Subcutaneous adipose tissue (tissue), 4 donors: ENCODE data around the gene ZBTB7C. TPM values are rescaled to one million over a fixed set of nuclear protein-coding genes. Genes with fewer than 3 reads are reported as not detected.

Experiments used
- total RNA-seq, 4 donors: library from RNA; depleted of rRNA; stranded (reverse); fragments of >200 nt; gene quantifications; one replicate each; pipeline ENCODE4 v1.1.0, GENCODE V29; 2016
- TF ChIP-seq, protein P1 (sequence below): fragments of 450-650 bp; IDR thresholded peaks from one replicate; pipeline ENCODE4 v1.5.1; 2016; ENCODE audit warnings: low read depth, mild to moderate bottlenecking, control low read depth, antibody characterized with exemption, moderate library complexity

The ZBTB7C gene
- total RNA-seq, 4 donors from 2014 or later: 1.0 to 5.5 (median 4.4) TPM

DNA sequence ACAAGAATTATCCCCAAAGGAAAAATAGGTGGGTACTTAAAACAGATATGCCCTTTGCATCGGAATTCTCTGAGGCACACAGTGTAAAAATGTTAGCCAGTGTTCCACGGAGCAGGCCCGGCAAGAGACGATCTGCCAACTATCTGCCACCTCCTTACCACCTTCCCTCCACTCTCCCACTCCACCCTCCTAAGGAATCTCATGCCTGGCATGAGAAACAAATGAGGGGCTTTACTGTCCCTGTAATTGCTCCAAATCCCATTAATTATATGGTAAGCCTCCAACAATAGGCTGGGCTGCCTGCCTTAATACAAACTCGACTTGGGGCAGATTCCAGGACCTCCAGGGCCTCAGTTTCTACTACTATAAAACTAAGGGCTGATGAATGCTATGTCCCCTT lies 102.3 kb downstream of the ZBTB7C start:
- TF ChIP-seq, protein P1, sequence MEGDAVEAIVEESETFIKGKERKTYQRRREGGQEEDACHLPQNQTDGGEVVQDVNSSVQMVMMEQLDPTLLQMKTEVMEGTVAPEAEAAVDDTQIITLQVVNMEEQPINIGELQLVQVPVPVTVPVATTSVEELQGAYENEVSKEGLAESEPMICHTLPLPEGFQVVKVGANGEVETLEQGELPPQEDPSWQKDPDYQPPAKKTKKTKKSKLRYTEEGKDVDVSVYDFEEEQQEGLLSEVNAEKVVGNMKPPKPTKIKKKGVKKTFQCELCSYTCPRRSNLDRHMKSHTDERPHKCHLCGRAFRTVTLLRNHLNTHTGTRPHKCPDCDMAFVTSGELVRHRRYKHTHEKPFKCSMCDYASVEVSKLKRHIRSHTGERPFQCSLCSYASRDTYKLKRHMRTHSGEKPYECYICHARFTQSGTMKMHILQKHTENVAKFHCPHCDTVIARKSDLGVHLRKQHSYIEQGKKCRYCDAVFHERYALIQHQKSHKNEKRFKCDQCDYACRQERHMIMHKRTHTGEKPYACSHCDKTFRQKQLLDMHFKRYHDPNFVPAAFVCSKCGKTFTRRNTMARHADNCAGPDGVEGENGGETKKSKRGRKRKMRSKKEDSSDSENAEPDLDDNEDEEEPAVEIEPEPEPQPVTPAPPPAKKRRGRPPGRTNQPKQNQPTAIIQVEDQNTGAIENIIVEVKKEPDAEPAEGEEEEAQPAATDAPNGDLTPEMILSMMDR: no peak

DNA sequence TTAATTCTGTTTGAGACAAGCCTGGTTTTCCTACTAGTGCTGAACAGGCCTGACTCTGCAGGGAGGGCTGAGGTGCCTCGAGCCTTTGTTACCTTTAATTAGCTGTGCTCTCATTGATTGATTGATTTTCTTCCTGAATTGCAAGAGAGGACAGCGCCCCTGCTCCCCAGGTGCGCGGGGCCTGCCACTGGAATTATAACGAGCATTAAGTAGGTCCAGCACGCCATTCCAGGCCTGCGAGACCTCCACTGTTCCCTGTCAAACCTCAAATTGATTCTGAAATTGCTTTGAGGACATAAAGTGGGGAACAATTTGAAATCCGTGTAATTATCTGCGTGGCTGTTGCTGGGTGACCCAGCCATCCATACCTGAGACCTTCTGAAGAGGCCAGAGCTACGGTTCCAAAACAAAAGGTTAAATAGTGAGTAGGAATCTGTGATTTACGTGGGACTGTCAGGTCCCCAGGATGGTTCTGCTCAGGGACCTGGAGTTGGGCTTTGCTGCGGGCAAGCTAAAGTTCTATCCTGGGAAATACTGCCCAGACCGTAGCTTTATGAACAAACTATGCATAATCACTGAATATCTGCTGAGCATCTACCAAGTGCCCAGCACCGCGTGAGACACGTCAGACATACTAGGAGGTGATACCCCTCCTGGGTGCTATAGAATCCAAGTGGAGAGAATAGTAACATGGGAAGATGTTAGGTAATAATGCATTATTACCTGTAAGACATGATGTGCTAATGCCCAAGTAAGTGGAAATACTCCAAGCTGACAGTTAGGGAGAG lies 104.1 kb downstream of the ZBTB7C start:
- TF ChIP-seq, protein P1: no peak

DNA sequence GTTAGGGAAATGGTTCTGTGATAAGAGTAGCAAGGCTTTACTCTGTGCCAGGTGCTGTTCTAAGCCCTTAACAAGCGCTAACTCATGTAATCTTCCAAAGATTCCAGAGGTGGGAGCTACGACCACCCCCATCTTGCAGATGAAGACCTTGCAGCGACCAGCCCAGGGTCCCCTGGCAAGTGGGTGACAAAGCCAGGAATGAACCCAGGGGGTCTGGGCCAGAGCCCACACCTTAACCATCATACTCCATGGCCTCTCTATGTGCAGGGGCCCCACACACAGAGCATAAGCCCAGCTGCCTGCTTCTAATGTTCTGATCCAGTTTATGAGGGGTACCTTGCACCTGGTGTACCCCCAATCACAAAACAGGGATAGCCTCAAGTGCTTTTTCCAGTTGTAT lies 105.3 kb downstream of the ZBTB7C start:
- TF ChIP-seq, protein P1: no peak

GRCh38 chr18:48302736-48303135 lies 106.4 kb downstream of the ZBTB7C start:
- TF ChIP-seq, protein P1: no peak

DNA sequence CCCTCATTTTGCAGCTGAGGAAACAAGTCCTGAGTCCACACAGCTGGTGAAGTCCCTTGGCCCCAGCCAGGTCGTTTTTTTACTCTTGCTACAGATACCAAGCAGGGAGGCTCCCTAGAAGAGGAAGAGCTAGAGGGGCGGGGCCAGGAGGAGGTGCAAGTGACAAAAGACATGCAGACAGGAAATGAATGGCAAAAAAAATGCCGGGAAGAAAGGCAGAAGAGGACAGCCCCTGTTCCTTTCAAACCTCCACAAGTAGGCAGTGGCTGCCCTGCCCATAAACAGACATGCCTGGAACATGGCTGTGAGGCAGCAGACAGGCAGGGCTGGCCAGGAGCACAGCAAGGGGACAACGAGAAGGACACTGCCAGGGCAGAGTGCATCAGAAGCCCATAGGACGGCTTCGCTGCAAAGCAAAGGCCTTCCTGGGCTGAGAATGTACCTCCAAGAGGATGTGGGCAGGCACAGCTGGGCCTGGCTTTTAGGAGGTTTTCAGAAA lies 108.7 kb downstream of the ZBTB7C start:
- TF ChIP-seq, protein P1: no peak

DNA sequence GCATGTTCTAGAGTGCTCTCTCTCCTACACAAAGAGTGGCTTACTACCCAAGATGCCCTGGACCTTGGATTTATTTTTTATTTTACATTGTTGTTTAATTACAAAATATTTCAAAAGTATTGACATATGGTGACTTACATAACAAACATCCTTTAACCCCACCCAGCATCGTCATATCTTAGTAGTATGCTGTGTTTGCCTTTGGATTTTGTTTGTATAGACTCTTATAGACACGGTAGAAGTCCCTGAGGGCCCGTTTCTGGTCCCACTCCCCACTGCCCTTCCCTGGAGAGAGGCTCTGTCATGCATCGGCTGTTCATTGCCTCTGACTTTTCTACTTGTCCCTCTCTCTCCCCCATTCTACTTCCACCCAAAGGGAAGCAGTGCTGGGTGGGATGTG lies 112.0 kb downstream of the ZBTB7C start:
- TF ChIP-seq, protein P1: no peak

GRCh38 chr18:48296581-48296980 lies 112.6 kb downstream of the ZBTB7C start:
- TF ChIP-seq, protein P1: no peak
